Putamen (tissue), 1 donor: ENCODE measurements around the gene EGFL6.
"Not testable (repeated sequence)": the region's sequence is repeated elsewhere in the genome, so short reads cannot be mapped to it uniquely, and the experiment has no call there.

Source experiments
- DNase-seq: peaks from one replicate; pipeline ENCODE4 v3.0.0-alpha.2; 2016; ENCODE audit warnings: low spot score

EGFL6 gene

GRCh38 chrX:13652850-13653693, 83.7 kb downstream of the EGFL6 start, which contains the start of gene TCEANC:
Gene TCEANC, plus strand, starts transcription at chrX:13653141. Its CDS starts 9,368 bp downstream, at chrX:13662509.
- DNase-seq: peak; percentile 91

DNA sequence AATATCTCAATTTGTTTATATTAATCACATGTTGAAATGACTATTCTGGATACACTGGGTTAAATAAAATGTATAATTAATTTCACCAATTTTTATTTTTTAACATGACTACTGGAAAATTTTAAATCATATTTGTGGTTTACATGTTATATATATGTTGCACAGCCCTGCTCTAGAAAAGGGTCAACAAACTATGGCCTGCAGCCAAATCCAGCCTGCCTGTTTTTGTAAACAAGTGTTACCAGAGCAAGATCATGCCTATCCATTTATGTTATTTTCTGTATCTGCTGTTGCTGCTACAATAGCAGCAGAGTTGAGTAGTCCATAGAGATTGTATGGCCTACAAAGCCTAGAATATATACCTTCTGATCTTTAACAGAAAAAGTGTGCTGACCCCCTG, 84.7 kb downstream of the EGFL6 start:
- DNase-seq: no peak

DNA sequence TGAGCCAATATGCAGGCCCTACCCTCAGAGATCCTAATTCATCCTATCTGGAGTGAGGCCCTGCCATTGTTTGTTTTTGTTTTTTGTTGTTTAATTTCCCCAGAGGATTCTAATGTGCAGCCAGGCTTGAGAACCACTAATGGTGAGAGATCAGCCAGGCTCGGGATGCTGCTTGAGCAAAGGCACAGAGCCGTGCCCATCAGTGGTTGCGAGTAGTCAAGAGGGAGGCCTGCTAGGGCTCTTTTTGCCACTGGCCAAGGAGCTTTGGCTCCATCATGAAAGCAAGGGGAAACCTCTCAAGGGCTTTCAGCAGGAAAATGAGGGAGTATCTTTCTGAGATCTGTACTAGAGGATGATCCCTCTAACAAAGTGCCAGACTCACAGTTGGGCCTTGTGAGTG, 86.3 kb downstream of the EGFL6 start:
- DNase-seq: no peak

DNA sequence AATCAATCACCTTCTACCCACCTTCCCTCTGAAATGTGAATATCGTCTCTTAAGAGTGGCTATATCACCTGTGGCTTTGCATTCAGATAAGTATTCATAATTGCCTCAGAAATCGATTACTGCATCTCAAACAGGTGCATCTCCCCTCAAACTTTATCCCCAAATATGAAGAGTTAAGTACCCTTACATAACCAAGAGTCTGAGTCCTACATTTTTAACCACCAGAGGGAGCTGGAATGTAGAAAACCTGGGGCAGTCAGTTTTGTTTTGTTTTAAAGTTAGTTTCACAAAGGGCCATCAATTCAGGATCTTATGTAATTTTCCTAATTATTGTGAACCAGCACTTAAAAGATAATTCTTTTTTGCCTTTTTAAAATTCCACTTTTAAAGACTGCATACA, 89.2 kb downstream of the EGFL6 start:
- DNase-seq: peak; percentile 32

GRCh38 chrX:13659063-13659462, 89.7 kb downstream of the EGFL6 start:
- DNase-seq: no peak

GRCh38 chrX:13661735-13662288, 92.4 kb downstream of the EGFL6 start:
- no peak for DNase-seq

GRCh38 chrX:13662355-13662791, 93.0 kb downstream of the EGFL6 start:
- no peak for DNase-seq

- DNase-seq: no peak
Observed at GRCh38 chrX:13664020-13664419, 94.6 kb downstream of the EGFL6 start.

- DNase-seq: peak; percentile 66
Observed at GRCh38 chrX:13666836-13667235, 97.4 kb downstream of the EGFL6 start.

- no peak for DNase-seq
Observed at GRCh38 chrX:13667919-13668318, 98.5 kb downstream of the EGFL6 start.

DNA sequence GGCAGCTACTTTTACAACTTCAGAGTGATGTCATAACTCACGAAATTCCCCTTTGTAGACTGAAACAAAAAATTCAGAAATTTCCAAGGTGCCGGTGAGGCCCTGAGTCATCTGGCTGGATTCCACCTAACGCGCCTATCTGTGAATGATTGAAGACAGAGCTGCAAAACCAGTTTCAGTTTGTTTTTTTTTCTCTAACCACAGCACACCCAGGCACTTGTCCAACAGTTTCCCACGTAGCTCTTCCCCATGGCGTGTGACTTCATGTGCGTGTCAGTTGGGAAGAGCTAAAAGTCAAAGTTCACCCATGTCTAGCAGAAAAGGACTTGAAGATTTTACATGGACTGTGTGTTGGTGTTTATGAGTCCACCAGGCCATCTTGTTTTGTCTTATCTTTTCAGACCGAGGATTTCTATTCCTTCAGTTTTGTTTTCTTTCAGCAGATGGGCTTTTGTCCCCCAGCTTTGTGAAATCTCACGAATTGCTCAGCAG, 99.9 kb downstream of the EGFL6 start:
- no peak for DNase-seq

- not testable (repeated sequence) for DNase-seq
Observed at GRCh38 chrX:13669755-13670154, 100.4 kb downstream of the EGFL6 start.

DNA sequence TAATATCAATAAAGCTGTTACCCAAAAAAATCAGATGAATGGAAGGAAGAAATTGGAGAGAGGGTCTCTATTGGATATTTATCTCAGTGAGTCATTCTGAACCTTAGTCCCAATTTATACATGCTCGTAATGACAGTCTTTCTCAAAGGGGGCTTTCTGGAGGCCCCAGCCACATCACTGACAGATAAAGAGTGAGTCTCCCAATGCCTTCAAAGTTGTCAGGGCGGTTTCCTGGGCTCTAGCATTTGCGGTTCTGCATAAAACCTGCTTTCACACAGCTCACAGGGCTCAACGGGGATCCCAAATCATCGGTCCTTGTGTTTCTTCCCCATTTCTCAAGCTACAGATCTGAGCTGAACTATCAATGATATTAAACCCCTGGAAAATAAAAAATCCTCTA, 100.8 kb downstream of the EGFL6 start:
- DNase-seq: no peak

GRCh38 chrX:13673016-13673415, 103.6 kb downstream of the EGFL6 start:
- no peak for DNase-seq

GRCh38 chrX:13676885-13677284, 107.5 kb downstream of the EGFL6 start:
- DNase-seq: no peak

GRCh38 chrX:13679700-13680099, 110.3 kb downstream of the EGFL6 start:
- DNase-seq: not testable (repeated sequence)

GRCh38 chrX:13681595-13681994, 112.2 kb downstream of the EGFL6 start:
- DNase-seq: no peak
